ENCODE results near the gene PRSS12. TPM values are rescaled to one million over a fixed set of nuclear protein-coding genes. Genes with fewer than 3 reads are reported as not detected.

The PRSS12 gene
- total RNA-seq, 1 experiment from 2014 or later, result 5.4 TPM

DNA sequence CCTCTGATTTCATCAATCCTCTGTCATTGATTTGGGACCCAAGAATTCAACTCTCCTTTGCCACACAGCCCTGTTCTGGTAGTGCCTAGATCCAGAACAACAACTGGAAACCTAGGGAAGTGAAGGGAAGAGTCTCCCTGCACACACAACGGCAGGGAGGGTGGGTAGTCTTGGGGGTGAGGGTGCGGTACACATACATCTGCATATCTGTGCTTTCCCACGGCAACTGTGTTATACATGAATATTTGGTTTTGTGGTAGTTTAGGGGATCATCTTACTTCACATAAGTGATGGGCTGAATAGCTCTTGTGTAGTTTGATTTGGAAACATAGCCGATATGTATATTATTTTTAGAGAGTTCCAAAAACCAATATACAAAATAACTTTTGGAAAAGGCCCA, 3.3 kb upstream of the PRSS12 start:
- H4K8ac ChIP-seq (replicated peaks; ENCODE audit: insufficient read length, low read depth, low read length), result no peak overlapping the region
- no peaks in the 10 kb centered on the region for H3K79me1 ChIP-seq (ENCODE audit: insufficient read depth, low read depth, low read length, poor library complexity, severe bottlenecking)
- no peak overlapping the region for H2BK20ac ChIP-seq (ENCODE audit: low read depth, low read length, poor library complexity, severe bottlenecking)
- no peak overlapping the region for H3K4me2 ChIP-seq (ENCODE audit: insufficient read depth, insufficient read length, low read length)
- TF ChIP-seq, protein P1, sequence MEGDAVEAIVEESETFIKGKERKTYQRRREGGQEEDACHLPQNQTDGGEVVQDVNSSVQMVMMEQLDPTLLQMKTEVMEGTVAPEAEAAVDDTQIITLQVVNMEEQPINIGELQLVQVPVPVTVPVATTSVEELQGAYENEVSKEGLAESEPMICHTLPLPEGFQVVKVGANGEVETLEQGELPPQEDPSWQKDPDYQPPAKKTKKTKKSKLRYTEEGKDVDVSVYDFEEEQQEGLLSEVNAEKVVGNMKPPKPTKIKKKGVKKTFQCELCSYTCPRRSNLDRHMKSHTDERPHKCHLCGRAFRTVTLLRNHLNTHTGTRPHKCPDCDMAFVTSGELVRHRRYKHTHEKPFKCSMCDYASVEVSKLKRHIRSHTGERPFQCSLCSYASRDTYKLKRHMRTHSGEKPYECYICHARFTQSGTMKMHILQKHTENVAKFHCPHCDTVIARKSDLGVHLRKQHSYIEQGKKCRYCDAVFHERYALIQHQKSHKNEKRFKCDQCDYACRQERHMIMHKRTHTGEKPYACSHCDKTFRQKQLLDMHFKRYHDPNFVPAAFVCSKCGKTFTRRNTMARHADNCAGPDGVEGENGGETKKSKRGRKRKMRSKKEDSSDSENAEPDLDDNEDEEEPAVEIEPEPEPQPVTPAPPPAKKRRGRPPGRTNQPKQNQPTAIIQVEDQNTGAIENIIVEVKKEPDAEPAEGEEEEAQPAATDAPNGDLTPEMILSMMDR (conservative IDR thresholded peaks at IDR 0.05), result no peak
- no peak overlapping the region for H4K91ac ChIP-seq (ENCODE audit: insufficient read length, low read depth, low read length)
- Mint-ChIP-seq H3K27ac (0 out of 7 replicates have a peak overlapping the region, but pooled peaks of 1 of the 3 experiments have one; percentile 5), H3K36me3 (ENCODE audit: insufficient read depth in 1 of 3, low read depth in 3 of 3) (no peaks in the 10 kb centered on the region; a peak in 1 of 7 replicates), H3K9me3 (no peaks in the 10 kb centered on the region; a peak in 1 of 5 replicates), H3K4me3 (no peak overlapping the region), H3K4me1 (peaks cover 19 to 21% of the 10 kb centered on the region in 2 experiments), H3K27me3 (ENCODE audit: low read depth) (peaks cover 38% of the 10 kb centered on the region)
- H2BK120ac ChIP-seq (ENCODE audit: low read depth, low read length, poor library complexity, severe bottlenecking), result no peak overlapping the region
- H3K56ac ChIP-seq (ENCODE audit: insufficient read length, low read depth, low read length), result no peak overlapping the region
- H3K23me2 ChIP-seq (ENCODE audit: insufficient read length, low read depth, low read length, poor library complexity, severe bottlenecking), result peaks cover 12% of the 10 kb centered on the region
- H3K9ac ChIP-seq (ENCODE audit: extremely low read depth, insufficient read length, low read length), result no peak overlapping the region
- no peak overlapping the region for H3T11ph ChIP-seq (ENCODE audit: low read length)
- H3K23ac ChIP-seq (ENCODE audit: insufficient read length, low read depth, low read length), result no peak overlapping the region
- no peaks in the 10 kb centered on the region; the same call in none of the 2 replicates for H3K4me1 ChIP-seq (ENCODE audit: insufficient read depth, low read length)
- H4K20me1 ChIP-seq (ENCODE audit: control insufficient read depth, insufficient read depth, insufficient read length), result no peaks in the 10 kb centered on the region
- WGBS (ENCODE audit: extremely low coverage, insufficient read length, low lambda C conversion rate), result no CpG with 5 or more reads among the region's 4 CpGs
- H3K4ac ChIP-seq (ENCODE audit: low read depth, low read length), result no peak overlapping the region
- H4K5ac ChIP-seq (ENCODE audit: insufficient read length, low read depth, low read length), result no peak overlapping the region
- no peaks in the 10 kb centered on the region for H3K9me3 ChIP-seq (ENCODE audit: control insufficient read depth, low read depth, low read length)
- no peak overlapping the region for H3K18ac ChIP-seq (ENCODE audit: insufficient read length, low read depth, low read length)
- no peak overlapping the region for H3K14ac ChIP-seq (ENCODE audit: insufficient read depth, low read length)
- H3K79me2 ChIP-seq (ENCODE audit: insufficient read depth, low read length), result no peaks in the 10 kb centered on the region
- H3K27ac ChIP-seq (ENCODE audit: insufficient read length, low read depth, low read length), result no peak overlapping the region
- no peak overlapping the region for H2BK5ac ChIP-seq (ENCODE audit: insufficient read length, low read length)
- H3K27me3 ChIP-seq (ENCODE audit: insufficient read depth, low read length), result peaks cover 4% of the 10 kb centered on the region; the same call in 1 of the 2 replicates
- H2AK5ac ChIP-seq (ENCODE audit: insufficient read length, low read length), result no peak overlapping the region
- no peak for DNase-seq
- no peak overlapping the region for H2BK15ac ChIP-seq (ENCODE audit: low read depth, low read length)
- no peak overlapping the region for H2BK12ac ChIP-seq (ENCODE audit: insufficient read length, low read depth, low read length)
- H2AFZ ChIP-seq (ENCODE audit: low read length), result no peak overlapping the region
